WERI-Rb-1 (cell line): ENCODE results near the gene TCF15.

Source experiments
- DNase-seq: peaks from one replicate; pipeline ENCODE4 v3.0.0-alpha.2; 2020
- H3K27ac ChIP-seq: fragments of 250-450 bp; sonication (Bioruptor Pico); 2 replicates; pipeline ENCODE4 v1.5.1; 2020; ENCODE audit warnings: mild to moderate bottlenecking, moderate library complexity
- H3K27me3 ChIP-seq: fragments of 250-450 bp; sonication (Bioruptor Pico); 2 replicates; pipeline ENCODE4 v1.5.1; 2021; ENCODE audit warnings: mild to moderate bottlenecking, low read depth, moderate library complexity; ENCODE audit not compliant: insufficient read depth, severe bottlenecking
- H3K36me3 ChIP-seq: fragments of 250-450 bp; sonication (Bioruptor Pico); 2 replicates; pipeline ENCODE4 v1.5.1; 2020; ENCODE audit warnings: mild to moderate bottlenecking, moderate library complexity
- H3K4me3 ChIP-seq: 2 replicates; pipeline ENCODE4 v1.5.1; 2011; ENCODE audit warnings: low read depth, mild to moderate bottlenecking, control low read depth, low read length
- H3K9me3 ChIP-seq: fragments of 250-450 bp; sonication (Bioruptor Pico); 2 replicates; pipeline ENCODE4 v1.5.1; 2021; ENCODE audit warnings: mild to moderate bottlenecking, moderate library complexity; ENCODE audit not compliant: severe bottlenecking
- CTCF ChIP-seq: IDR thresholded peaks from 2 replicates; pipeline ENCODE4 v1.5.1; 2011; ENCODE audit warnings: low read depth, mild to moderate bottlenecking, control low read depth, inconsistent platforms, low read length

TCF15 gene

GRCh38 chr20:611047-611842, 1.1 kb upstream of the TCF15 start:
- Histone ChIP-seq H3K36me3 (peaks cover 14% of the 10 kb centered on the region), H3K4me3 (no peak overlapping the region), H3K27me3 (no peaks in the 10 kb centered on the region), H3K9me3 (no peaks in the 10 kb centered on the region), H3K27ac (no peak overlapping the region)
- no peak for TF ChIP-seq CTCF
- DNase-seq, result no peak

- Histone ChIP-seq H3K4me3 (peak overlapping the region; percentile 54), H3K36me3 (peaks cover 15% of the 10 kb centered on the region), H3K9me3 (no peaks in the 10 kb centered on the region), H3K27ac (no peak overlapping the region; the same call in 1 of the 2 replicates), H3K27me3 (no peaks in the 10 kb centered on the region)
- no peak for TF ChIP-seq CTCF
- no peak for DNase-seq
Observed at GRCh38 chr20:609371-609964, 641 bp downstream of the TCF15 start.

GRCh38 chr20:608970-609369, 1.1 kb downstream of the TCF15 start:
- TF ChIP-seq CTCF, result no peak
- Histone ChIP-seq H3K27ac (no peak overlapping the region), H3K36me3 (peaks cover 20% of the 10 kb centered on the region), H3K27me3 (no peaks in the 10 kb centered on the region), H3K4me3 (peak overlapping the region; percentile 54), H3K9me3 (no peaks in the 10 kb centered on the region)
- DNase-seq, result no peak

- peaks cover 20% of the 10 kb centered on the region for H3K36me3 ChIP-seq
- H3K27ac ChIP-seq, result no peak overlapping the region
- no peak for TF ChIP-seq CTCF
- H3K4me3 ChIP-seq, result no peak overlapping the region
- no peaks in the 10 kb centered on the region for H3K27me3 ChIP-seq
- H3K9me3 ChIP-seq, result no peaks in the 10 kb centered on the region
- DNase-seq, result no peak
Observed at GRCh38 chr20:607476-607875, 2.6 kb downstream of the TCF15 start.

- DNase-seq, result no peak
- no peak for TF ChIP-seq CTCF
- Histone ChIP-seq H3K27me3 (no peaks in the 10 kb centered on the region), H3K27ac (no peak overlapping the region), H3K36me3 (peaks cover 20% of the 10 kb centered on the region), H3K9me3 (no peaks in the 10 kb centered on the region), H3K4me3 (no peak overlapping the region)
Observed at GRCh38 chr20:605237-605636, 4.9 kb downstream of the TCF15 start.
